CD4-positive, alpha-beta T cell treated with Interleukin-6 for 4 hours (primary cell): ENCODE data around the gene GNA14.
"Not testable (repeated sequence)": the region's sequence is repeated elsewhere in the genome, so short reads cannot be mapped to it uniquely, and the experiment has no call there.

ENCODE experiments used
- DNase-seq: peaks from one replicate; pipeline ENCODE4 v3.0.0-alpha.2; 2020; ENCODE audit warnings: mixed read lengths

GNA14 gene

GRCh38 chr9:77587042-77587441, 61.1 kb downstream of the GNA14 start:
- no peak for DNase-seq

DNA sequence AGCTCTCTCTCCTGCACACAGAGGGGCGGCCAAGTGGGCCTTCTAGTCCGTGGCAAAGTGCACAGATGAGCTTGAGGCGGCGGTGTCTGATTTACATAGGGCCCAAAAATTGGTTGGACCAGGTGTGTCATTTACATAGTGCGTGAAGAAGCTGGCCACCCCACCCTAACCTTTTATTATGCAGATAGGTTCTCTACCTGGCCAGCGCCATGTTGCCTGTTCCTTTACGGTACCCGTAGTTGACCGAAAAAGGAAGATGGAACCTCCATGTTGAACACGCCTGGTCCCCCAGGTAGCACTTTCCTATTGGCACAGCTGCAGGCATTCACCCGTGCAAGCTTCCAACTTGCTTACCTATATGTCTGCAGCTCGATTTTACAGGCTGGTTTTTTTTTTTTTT, 61.5 kb downstream of the GNA14 start:
- no peak for DNase-seq

GRCh38 chr9:77585335-77585786, 62.8 kb downstream of the GNA14 start:
- no peak for DNase-seq

DNA sequence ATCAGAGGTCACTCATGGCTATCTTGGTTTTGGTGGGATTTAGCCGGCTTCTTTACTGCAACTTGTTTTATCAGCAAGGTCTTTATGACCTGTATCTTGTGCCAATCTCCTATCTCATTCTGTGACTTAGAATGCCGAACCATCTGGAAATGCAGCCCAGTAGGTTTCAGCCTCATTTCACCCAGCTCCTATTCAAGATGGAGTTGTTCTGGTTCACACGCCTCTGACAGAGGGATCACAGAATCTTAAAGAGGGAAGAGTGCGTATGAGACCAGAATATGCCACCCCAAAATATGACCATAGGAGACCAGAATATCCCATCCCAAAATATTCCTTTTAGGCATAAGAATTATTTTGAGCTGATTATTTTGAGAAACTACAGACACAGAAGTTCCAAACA, 63.2 kb downstream of the GNA14 start:
- DNase-seq = not testable (repeated sequence)

DNA sequence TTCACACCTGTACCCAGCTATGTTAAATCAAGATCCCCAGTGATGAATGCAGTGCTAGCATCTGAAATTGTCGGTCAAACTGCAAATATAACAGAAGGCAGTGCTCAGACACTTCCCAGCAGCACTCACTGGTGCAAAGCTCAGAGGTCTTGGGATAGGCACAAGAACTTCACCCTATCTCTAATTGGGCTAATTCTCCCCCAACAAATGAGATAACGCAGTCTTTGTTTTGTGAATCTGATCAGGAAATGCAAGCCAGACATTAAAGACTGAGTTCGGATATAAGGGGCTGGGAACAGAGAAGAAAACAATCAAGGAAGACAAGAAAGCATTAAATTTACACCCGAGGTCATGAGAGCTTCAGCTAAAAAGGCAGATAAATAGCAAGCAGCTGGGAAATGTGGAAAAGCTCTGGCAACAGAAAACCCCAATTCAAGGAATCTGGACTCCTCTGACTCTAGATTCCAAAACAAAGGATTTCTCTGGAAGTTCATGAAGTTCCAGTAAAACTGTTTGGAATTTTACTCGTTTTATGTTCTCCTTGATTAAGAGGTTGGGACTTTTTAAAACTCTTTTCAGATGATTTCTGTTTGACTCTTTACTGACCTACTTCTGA, 65.1 kb downstream of the GNA14 start:
- no peak for DNase-seq

- no peak for DNase-seq
Observed at GRCh38 chr9:77582525-77582924, 65.6 kb downstream of the GNA14 start.

DNA sequence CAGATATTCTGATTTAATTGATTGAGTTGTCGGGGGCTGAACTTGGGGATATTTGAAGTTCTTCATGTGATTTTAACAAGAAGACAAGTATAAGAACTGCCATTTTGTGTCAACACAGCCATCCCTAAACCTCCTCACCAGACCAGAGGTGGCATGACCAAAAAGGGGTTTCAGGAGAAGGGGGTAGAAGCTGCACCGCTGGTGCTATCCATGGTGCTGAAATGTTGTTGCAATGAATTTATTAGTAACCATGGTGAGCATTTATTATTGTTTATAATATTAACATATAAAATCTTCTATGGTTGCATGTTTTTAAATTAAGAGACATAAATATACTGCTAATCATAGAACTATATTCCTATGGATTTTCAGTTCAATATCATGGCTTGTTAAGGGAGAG, 72.3 kb downstream of the GNA14 start:
- peak; percentile 2 for DNase-seq

- DNase-seq = no peak
Observed at GRCh38 chr9:77569335-77569734, 78.8 kb downstream of the GNA14 start.

DNA sequence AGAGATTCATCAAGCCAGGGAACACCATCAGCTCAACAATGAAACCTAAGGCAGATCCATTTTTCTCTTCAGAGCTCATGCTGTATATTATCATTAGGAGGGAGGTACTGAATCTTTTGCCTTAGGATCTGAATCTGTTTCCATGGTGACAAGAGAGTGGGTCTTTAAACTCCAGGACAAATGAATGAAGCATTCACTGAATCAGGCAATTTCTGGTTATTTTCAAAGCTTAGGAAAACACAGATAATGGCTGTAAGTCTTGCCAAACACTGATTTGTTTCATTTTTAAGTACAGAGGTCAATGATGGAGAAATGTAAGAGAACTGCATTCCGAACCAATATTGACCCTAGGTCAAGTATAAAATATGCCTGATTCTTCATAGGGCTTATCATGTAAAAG, 84.9 kb downstream of the GNA14 start:
- DNase-seq = no peak

GRCh38 chr9:77562019-77562748, 85.9 kb downstream of the GNA14 start:
- no peak for DNase-seq

- DNase-seq = no peak
Observed at GRCh38 chr9:77561331-77562018, 86.6 kb downstream of the GNA14 start.

DNA sequence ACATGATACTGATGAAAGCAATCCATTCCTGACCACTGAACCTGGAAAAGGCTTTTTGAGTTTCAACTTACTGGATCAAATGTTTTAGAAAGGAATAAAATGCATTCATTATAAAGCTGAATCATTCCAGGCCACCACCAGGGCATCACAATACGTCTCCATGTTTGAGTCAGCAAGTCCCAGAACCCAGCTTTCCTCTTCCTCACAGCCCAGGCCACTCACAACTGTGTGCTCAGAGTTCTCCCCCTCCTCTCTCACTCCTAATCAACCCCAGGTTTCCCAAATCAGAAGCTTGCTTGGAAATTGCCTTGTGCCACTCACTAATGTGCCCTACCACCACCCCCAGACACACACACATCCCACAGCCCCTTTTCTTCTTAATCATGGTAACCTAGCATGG, 91.7 kb downstream of the GNA14 start:
- DNase-seq = no peak

GRCh38 chr9:77554586-77555105, 93.5 kb downstream of the GNA14 start:
- no peak for DNase-seq

- no peak for DNase-seq
Observed at GRCh38 chr9:77547106-77547730, 100.9 kb downstream of the GNA14 start.

- DNase-seq = no peak
Observed at GRCh38 chr9:77546376-77546950, 101.7 kb downstream of the GNA14 start.

GRCh38 chr9:77544546-77544945, 103.6 kb downstream of the GNA14 start:
- no peak for DNase-seq

DNA sequence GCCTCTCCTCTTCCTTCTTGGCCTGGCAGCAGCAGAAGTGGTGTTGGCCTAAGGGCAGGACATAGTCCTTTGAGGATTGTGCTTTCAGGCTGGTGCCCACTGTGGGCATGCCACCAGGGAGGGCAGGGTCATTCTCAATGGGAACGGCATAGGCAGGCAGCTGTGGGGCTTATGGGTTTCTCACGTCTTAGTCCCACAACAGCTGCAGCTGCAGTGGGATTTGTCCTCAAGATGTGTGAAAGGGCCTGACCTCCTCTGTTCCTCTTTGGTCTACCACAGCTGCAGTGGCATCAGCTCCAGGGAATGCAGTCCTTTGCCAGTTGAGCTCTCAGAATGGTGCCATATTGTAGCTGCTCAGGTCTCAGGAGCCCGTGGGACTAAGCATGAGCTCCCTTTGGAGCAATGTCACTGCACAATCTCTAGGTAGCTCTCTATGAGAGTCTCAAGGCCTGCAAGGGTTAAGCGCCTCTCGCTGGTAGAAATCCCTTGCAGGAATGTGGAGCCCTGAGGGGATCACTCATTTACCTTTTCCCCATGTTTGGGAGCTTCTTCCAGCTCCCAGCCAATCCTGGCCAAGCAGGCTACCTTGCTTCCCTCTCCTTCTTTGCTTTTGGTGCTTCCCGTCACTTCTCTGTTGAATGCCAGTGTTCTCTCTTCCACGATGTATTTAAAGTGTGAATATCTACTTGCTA, 104.8 kb downstream of the GNA14 start:
- no peak for DNase-seq

DNA sequence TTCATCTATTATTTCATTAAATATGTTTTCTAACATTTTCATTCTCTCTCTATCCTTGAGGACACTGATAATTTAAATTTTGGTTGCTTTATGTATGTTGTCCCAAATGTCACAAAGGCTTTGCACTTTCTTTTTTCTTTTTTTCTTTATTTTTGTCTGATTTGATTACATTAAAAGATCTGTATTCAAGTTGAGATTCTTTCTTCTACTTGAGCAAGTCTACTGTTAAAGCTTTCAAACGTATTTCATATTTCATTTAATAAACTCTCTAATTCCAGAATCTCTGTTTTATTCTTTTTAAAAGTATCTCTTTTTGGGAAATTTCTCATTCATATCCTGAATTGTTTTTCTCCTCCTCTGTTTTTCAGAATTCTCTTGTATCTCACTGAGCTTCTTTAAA, 106.5 kb downstream of the GNA14 start:
- DNase-seq = no peak

DNA sequence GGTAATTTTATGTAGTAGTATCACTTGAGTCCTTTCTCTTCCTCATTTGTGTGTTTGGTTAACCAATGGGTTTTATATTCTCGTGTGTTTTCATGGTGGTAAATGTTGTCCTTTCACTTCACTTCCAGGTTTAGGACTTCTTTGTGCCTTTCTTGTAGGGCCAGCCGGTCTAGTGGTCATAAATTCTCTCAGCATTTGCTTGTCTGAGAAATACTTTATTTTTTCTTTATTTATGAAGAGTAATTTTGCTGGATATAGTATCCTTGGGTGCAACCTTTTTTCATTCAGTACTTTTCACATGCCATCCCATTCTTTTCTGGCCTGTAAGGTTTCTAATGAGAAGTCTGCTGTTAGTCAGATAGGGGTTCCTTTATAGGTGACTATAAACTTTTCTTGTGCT, 107.1 kb downstream of the GNA14 start:
- no peak for DNase-seq

DNA sequence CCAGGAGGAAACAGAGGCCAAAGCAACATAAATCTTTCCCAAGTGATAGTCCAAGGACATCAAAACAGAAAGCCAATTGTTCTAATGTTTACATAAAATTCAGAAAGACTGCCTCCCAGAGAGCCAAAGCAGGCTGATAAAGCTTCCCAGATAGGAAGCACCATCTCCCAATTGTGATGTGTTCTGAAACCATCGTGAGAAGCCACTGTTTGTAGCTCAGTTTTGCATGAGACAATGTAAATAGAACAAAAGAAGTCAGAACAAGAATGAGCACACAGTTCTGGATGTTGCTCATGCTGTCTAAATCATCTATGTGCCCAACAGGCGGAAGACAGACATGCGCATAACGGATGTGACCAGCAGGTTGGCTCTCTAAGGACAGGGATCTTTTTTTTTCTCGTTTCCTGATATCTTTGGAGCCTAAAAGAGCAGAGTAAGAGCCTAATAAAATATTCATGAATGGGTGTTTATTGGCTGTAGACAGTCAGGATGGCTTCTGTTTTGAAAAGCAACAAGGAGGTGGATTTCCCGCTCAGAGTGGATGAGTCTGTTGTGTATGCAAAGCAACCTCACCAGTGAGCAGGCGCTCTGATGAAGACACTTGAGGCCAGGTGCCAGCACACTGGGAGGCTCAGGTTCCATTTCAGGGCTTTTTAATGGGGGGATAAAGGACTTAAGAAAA, 113.6 kb downstream of the GNA14 start:
- DNase-seq = no peak

GRCh38 chr9:77533671-77534070, 114.5 kb downstream of the GNA14 start:
- no peak for DNase-seq

DNA sequence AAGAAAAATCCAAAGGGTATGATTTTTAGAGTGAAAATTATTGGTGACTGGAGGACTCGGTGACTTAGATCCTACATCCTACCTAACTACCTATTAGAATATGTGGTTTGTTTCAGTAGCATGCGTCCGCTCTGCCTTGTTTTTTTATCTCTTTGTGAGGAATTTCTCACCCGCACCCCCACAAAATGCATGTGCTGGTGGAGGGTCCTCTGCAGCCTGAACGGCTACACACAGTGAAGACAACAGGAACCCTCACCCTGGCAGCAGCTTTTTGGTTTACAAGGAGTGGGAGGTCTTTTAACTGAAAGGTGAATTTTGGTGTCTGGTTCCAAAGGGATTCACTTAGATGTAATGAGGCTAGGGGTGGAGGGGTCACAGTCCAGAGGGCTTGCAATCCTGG, 115.5 kb downstream of the GNA14 start:
- DNase-seq = no peak
